HG03060 (cell line): ENCODE data around the gene NR4A3.

Experiments used
- ATAC-seq: cut with Tn5 transposase; IDR thresholded peaks from one replicate; pipeline ENCODE4 v1.9.1; 2021; ENCODE audit warnings: low read depth, moderate number of reproducible peaks; ENCODE audit not compliant: unreplicated experiment

Gene NR4A3

DNA sequence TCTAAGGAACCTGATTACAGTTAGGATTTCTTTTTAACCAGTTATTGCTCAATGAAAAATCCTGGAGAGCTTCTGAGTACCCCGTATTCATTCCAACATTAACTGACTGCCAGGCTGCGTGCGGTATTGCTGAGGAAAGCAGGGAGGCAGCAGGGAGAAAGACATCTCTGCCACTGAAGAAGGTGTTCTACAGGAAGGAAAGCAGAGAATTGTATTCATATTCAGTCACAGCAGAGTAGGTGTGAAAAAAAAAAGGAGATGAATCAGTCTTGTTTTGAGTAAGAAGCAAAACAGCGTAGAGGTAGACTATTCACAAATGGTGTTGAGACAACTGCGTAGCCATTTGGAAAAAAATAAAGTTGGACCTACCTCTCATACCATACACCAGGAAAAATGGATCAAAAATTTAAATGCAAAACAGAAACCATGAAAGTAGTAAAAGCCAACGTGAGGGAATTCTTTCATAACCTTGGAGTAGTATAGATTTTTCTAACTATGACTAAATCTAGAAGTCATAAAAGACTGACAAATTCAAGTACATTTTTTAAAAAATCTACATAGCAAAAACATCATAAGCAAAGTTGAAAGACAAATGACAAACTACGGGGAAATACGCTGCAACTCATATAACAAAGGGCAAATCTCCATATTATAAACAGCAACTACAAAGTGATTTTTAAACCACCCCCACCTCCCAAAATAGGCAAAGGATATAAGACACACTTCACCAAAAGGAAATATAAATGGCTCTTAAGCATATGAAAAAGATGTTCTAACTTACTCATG is 9.9 kb upstream of the NR4A3 start:
- no peak for ATAC-seq

DNA sequence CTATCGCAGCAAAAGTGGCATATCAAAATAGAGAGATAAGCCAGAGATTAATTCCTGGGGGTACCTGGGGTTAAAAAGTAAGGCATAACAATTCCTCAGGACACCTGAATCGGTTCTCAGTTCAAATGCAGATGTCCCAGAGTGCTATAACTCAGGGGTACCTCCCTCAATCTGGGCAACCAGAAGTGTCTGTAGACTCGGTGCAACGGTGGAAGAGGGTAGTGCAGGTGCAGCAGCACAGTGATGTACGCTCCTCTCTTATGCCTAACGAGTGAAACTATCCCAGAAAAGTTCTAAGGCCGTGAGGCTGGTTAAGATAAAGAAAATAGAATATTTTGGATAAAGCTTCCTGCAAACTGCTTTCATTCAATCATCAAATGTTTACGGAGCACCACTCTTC is 7.9 kb upstream of the NR4A3 start:
- no peak for ATAC-seq

DNA sequence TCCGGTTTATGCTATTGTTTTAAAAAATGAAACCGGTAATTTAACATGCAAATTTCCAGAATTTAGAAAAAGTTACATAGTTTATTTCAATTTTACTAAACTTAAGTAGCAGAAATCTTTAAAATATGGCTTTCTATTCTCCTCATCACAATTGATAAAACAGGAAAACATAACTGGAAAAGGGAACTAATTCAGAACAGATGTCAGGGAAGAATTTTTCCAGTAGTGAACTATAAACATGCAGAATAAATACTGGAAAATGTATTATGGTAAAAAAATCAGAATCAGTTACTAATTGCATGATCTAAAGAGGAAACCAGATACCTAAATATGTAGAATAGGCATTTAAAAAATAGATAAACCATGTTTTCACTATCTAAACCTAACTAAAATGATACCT is 7.3 kb upstream of the NR4A3 start:
- ATAC-seq = no peak

DNA sequence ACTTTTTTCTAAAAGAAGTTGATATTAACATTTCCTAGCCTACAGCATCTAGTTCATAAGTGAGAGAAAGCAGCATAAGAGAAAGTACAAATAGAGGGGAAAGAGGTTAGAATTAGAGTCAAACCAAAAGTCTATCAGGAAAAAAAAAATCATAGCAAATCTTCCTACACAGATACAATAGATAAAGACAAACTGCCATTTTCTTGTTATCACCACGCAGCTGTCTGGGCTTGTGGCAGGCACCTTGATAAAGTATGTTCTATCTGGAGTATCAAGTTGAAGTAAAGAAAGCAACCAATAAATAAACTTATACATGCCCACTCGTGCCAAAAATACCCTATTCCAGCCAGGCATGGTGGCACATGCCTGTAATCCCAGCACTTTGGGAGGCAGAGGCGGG is 5.3 kb upstream of the NR4A3 start:
- ATAC-seq = no peak

DNA sequence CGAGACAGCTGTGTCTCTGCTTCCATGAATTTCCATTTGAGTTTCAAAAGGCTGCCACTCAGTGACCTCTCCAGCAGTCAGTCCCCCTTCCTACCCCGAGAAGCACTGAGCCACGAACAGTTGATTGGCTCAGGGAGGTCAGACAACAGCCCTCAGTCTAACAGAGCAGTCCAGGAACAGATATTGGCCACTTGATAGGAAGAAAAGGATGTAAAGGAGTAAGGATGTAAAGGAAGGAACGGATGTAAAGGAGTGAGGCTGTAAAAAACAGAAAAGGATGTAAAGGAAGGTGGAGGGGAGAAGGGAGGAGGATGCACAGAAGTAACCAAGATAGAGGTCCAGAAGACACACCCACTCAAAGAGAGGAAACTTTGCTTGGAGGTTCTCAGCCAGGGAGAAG is 3.2 kb upstream of the NR4A3 start:
- ATAC-seq = no peak

DNA sequence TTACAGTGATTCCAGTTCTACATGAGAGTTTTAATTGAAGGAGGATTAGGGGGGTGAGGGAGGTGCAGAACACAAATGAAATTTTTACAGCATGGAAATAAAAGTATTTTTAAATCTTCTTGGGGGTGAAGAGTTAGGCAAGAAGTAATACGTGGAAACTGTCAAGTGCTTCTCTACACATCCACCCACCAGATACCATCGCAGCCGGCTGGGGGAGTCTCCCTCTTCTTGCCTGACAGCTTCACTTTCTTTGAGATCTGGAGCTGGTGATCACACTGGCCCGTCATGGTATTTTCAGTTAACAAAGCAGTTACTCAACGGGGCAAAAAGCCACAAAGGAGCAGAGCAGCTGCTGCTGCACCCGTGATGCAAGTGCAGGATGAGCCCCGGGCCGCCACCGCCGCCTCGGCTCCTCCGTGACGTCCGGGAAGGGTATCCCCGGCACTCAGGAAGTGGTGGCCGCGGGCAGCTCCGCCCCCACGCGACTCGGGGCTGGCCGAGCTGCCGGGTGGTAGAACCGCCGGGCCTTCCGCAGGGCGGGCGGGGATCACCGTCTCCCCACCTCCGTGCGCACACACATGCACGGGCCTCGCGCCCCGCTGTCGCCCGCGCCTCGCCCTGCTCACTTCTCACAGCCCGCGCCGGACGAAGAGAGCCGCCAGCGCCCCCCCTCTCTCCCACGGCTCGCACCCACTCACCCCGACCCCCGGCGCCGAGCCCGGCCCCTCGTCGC is 2.4 kb upstream of the NR4A3 start:
- peak; percentile 39 for ATAC-seq

DNA sequence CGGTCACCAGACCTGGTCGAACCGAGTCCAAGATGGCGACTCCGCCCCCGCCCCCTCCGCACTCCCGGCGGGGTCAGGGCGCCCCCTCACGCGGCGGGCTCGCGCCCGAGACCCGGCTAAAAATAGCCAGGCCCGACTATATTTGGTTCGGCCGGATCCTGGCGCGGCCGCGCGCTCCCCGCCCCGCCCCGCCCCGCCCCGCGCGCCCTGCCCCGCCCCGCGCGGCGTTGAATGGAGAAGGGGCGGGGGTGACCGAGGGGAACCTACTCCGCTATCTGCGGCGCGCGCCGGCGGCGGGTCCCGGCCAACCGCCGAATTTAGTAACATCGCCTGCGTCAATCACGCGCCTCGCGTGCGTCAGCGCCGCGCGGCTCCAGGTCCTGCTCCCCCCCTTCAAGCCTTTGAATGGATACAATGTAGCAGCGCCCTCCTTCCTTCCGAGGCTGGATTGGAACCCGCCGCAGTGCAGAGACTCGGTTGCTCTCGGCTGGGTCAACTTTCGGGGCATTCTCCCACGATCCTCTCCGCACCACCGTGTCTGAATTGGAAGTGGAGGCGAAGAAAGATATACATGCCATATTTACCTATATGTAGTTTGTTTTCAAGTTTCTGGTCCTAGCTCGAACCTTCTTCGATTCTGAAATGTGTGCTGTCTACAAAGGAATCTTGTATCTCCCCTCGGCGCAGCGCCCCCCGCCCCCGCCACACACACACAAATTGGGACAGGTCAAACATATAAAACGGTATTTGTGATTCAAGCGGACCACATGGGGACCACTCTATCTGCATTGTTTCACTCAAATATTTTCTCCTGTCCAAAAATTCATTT is 1.6 kb upstream of the NR4A3 start:
- ATAC-seq = peak; percentile 21

DNA sequence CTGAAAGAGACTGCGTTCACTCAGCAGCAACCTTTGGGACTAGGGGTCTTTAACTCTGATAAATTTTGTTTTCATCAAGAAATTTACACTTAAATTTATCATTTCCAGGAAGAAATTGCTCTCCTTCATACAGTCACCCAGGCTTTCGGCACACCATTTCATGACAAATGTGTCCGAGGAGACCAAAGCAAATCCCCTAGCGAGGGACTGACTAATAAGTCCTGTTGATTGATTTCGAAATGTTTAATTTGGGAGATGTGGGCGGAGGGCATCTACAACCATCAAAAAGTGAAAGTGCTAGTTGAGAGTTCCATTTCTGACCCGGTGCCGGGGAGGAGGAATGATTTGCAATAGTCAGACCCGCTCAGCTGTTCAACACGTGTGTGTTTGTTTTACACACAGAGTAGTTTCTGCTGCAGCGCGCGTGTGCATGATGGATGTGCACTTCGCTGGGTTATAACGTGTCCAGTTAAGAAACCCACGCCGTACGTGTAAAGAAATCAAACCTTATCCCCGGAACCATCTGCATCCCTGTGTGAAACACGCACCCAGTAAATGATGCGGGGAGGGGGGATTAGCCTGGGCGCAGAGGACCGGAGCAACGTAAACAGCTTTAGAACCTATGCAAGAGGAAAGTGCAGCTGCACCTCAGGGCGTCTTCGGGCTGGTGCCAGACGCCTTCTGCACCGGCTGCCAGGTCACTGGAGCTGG is 845 bp upstream of the NR4A3 start:
- ATAC-seq = peak; percentile 0

DNA sequence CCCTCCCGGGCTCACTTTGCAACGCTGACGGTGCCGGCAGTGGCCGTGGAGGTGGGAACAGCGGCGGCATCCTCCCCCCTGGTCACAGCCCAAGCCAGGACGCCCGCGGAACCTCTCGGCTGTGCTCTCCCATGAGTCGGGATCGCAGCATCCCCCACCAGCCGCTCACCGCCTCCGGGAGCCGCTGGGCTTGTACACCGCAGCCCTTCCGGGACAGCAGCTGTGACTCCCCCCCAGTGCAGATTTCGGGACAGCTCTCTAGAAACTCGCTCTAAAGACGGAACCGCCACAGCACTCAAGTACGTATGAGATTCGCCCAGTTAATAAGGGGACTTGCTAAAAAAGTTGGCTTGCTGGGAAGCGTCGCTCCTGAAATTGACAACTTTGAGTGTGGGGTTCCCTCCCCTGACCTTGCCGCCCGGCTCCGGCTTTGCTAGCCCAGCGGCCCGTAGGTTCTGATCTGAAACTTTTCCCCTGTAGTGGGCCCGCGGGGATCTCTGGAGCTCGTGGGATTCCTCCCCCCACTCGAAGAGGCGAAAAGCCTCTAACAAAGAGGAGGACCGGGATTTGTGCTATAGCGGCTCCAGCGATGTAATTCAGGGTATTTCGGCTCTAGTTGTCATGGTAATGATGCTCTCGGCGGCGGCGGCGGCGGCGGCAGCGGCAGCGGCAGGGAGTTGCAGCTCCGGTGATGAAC is 572 bp downstream of the NR4A3 start:
- no peak for ATAC-seq

DNA sequence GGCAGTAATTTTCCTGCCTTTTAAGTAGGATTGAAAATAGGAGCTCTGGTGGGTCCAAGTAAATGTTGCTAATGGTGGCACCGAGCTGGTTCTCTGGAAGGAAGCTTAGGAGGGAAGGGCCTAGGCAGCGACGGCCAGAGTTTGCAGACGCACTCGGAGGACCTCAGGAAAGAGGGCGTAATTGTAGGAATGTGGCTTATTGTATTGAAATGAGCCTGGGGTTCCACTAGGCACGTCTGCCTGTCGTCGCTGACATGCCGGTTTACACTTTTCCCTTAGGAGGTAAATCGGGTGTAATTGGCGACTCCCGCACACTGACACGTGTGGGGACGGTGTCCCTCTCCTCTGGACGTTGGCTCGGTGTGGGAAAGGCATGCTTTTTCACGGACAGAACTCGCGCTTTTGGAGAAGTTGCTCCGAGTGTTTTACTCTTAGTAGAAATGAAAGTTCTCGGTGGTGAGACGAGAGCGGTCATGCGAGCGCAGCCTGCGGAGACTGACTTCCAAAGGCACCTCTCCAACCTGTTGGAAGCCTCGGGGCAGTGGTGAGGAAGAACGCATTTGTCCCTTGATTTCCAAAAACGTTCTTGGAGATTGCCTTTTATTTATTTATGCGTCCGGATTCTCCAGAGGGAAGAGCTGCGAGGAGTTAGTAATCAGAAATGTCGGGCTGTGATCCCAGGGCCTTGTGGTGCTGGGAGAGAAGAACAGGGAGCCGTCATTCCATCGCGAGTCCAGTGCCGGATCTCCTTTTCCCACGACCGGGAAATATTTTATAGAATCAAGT is 1.3 kb downstream of the NR4A3 start:
- ATAC-seq = no peak

DNA sequence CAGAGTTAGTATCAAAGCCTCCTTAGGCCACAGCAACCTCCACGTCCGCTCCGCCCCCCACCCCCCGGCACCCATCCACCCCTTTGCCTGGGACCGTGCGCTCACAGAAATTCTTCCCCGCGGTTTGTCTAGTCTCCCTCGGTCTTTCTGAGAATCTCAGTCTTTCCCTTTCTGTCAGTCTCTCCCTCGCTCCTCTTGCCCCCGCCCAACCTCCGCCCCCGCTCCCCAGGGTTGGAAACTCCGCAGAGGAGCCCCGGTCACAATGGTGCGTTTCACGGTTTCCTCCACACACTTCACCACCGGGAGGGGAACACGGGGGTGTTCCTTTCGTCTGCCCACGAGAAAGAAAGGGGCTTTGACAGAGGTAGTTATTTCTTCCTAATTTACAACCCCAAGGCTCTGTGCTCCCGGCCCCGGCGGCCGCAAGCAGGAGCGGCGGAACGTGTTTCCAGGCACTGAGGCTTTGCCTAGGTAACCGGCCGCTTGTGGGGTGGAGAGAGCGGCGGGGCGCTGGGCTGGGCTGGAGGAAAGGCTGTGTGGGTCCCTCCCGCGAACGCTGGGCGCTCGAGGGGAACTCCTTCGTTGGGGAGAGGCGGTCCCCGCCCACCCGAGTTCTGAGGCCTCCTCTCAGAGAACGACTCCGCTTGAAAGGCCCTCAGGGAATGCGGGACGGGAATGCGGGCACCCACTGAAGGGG is 2.1 kb downstream of the NR4A3 start:
- ATAC-seq = no peak

DNA sequence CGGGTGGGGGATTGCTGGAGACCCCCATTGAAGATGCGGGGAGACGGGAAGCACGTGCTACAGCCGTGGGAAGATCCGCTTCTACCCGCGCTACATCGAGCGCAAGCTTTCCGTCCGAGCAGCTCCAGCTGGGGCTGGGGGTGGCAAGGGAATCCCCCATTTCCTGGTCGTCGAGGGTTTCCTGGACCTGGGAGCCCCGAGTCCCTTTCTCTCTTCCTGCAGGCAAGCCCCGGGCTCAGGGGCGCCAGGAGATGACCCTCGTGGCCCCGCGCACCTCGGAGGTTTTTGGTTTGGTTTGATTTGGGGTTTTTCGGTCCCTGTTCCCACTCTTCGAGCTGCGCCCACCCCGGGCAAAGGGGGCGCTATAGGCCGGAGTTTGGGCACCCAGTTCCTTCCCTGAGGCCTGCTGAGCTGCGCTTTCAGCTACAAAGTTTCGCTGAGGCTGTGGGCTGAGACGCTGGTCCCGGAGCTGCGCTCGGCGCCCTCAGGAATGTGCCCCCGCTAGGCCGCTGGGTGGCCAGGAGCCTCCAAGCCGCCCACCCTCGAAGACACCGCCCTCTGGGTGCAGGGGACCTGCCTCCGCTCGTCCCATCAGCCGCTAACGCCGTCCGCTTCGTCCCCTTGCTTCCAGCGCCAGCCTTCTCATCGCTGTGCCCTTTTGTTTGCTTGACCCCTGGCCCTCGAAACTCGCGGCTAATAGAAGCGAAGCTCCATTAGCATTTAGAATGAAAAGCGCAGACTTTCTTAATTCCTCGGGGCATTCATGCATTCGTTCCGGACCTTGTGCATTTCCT is 2.9 kb downstream of the NR4A3 start:
- no peak for ATAC-seq

DNA sequence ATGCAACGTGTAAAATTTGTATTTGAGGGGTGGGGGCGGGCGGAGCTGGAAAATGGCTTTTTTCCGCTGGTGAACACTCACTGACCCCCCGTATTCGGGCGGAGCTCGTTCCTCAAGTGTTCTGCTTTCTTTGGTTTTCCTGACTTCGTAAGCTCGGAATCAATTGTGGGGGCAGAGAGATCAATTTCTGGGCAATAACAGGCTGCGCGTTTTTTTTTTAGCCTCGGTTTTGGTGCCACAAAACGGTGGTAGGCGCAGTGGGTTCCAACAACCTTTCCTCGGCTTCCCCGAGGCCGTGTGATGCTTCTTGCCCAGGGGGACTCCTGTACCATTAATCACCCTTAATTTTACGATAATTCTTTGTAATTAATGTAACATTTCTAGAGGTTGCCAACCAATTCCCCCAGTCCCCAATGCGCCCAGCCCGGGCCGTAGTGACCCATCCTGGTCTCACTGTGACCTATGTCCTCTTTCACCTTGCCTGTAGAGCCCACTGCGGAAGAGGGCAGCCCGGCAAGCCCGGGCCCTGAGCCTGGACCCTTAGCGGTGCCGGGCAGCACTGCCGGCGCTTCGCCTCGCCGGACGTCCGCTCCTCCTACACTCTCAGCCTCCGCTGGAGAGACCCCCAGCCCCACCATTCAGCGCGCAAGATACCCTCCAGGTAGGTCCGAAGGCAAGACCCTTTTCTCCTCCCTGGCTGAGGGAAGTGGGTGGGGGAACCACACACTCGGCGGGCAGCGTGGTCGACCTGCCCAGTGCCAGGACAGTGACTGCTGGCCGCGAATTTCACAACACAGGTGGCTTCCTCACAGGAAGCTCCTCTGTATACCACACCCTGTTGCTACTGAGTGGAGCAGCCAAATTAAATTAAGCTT is 3.7 kb downstream of the NR4A3 start:
- ATAC-seq = no peak

DNA sequence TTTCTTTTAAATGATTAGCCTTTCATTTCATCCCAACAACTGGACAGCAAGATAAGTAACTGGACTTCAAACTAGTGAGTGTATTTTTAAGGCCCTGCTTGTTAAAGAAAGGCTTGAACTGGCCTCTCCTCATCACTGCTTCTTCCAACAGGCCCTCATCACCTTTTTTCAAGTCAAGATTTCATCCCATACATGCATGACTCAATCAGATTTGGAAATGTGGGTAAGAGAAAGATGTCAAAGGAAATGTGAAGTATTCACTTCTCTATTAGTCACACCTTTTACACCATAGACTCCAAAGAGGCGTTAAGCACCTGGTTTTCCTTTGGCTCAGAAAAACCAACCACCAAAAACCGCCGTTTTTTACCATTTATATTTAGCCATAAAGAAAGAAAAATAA is 4.9 kb downstream of the NR4A3 start:
- no peak for ATAC-seq

DNA sequence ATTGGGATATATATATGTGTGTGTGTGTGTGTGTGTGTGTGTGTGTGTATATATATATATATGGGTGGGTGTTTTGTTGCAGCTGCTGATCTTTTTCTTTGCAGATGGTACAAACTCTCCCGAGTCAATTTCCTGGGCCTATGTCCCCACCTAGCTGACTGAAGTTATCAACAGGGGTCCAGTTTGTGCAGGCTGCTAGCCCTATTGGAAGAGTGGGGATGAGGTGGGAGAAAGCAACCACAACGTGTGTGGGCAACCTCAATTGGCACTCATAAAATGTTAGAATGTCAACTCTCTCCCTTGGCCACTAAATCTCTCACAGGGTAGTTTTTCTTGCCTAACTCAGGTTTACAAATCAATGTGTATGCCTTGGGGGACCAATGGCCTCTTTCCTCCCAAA is 5.6 kb downstream of the NR4A3 start:
- ATAC-seq = no peak

DNA sequence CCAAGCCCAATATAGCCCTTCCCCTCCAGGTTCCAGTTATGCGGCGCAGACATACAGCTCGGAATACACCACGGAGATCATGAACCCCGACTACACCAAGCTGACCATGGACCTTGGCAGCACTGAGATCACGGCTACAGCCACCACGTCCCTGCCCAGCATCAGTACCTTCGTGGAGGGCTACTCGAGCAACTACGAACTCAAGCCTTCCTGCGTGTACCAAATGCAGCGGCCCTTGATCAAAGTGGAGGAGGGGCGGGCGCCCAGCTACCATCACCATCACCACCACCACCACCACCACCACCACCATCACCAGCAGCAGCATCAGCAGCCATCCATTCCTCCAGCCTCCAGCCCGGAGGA is 6.3 kb downstream of the NR4A3 start:
- ATAC-seq = no peak
